CD14-positive monocyte (primary cell): ENCODE results near the gene SEM1. TPM values are rescaled to one million over a fixed set of nuclear protein-coding genes. Genes with fewer than 3 reads are reported as not detected.

Experiments
- DNase-seq, 3 donors: peaks; one replicate each; pipeline ENCODE4 v3.0.0-alpha.2; 2011 to 2022
- H2AFZ ChIP-seq: 2 replicates; pipeline ENCODE4 v1.6.0; 2012; ENCODE audit warnings: mild to moderate bottlenecking, low read depth, low read length, inconsistent platforms; ENCODE audit not compliant: insufficient read depth, poor library complexity, severe bottlenecking
- H3K27ac ChIP-seq, 2 donors: 1 replicate in 1 of 2; 2 replicates in 1 of 2; pipeline ENCODE4 v1.5.1; 2012 to 2013; ENCODE audit warnings: low read length in 2 of 2, control low read depth in 1 of 2, inconsistent platforms in 1 of 2, low read depth in 1 of 2, mild to moderate bottlenecking in 1 of 2
- H3K27me3 ChIP-seq, 2 donors: one replicate each; pipeline versions ENCODE4 v1.6.0 to v1.6.1; 2011 to 2013; ENCODE audit warnings: low read length in 2 of 2; ENCODE audit not compliant: control insufficient read depth in 2 of 2, insufficient read depth in 2 of 2
- H3K36me3 ChIP-seq, 2 donors: replicated peaks in 1 of 2; 1 replicate in 1 of 2; 2 replicates in 1 of 2; pipeline versions ENCODE4 v1.5.1 to v1.6.1; 2012 to 2013; ENCODE audit warnings: low read length in 2 of 2, control low read depth in 1 of 2, inconsistent platforms in 1 of 2, mild to moderate bottlenecking in 1 of 2; ENCODE audit not compliant: insufficient read depth in 2 of 2, control insufficient read depth in 1 of 2
- H3K4me1 ChIP-seq, 2 donors: 1 replicate in 1 of 2; 2 replicates in 1 of 2; pipeline versions ENCODE4 v1.5.1 to v1.6.1; 2012 to 2013; ENCODE audit warnings: low read length in 2 of 2, control low read depth in 1 of 2, inconsistent platforms in 1 of 2, mild to moderate bottlenecking in 1 of 2, moderate library complexity in 1 of 2; ENCODE audit not compliant: insufficient read depth in 2 of 2, control insufficient read depth in 1 of 2
- H3K4me2 ChIP-seq: replicated peaks from 2 replicates; pipeline ENCODE3; 2012; ENCODE audit warnings: low read length, moderate library complexity, mild to moderate bottlenecking; ENCODE audit not compliant: poor library complexity, severe bottlenecking; ENCODE audit errors: extremely low read depth
- H3K4me3 ChIP-seq, 3 experiments: fragments of 200-600 bp in 1 of 3; sonication (generic) in 1 of 3; replicated peaks in 1 of 3; 1 replicate in 2 of 3; 2 replicates in 1 of 3; pipeline ENCODE4 v1.5.1; 2011 to 2013; ENCODE audit warnings: low read length in 3 of 3, mild to moderate bottlenecking in 3 of 3, control low read depth in 2 of 3, low read depth in 2 of 3, inconsistent platforms in 1 of 3, moderate library complexity in 1 of 3
- H3K79me2 ChIP-seq: 2 replicates; pipeline ENCODE4 v1.6.0; 2012; ENCODE audit warnings: mild to moderate bottlenecking, control low read depth, inconsistent platforms, low read length, moderate library complexity; ENCODE audit not compliant: insufficient read depth
- H3K9ac ChIP-seq: 2 replicates; pipeline ENCODE4 v1.6.0; 2017; ENCODE audit warnings: low read length, mild to moderate bottlenecking; ENCODE audit not compliant: insufficient read depth, poor library complexity, severe bottlenecking
- H3K9me3 ChIP-seq, 2 donors: replicated peaks in 1 of 2; 1 replicate in 1 of 2; 2 replicates in 1 of 2; pipeline versions ENCODE4 v1.5.1 to v1.6.1; 2012 to 2013; ENCODE audit warnings: low read length in 2 of 2, control low read depth in 1 of 2; ENCODE audit not compliant: control insufficient read depth in 1 of 2, insufficient read depth in 1 of 2
- H4K20me1 ChIP-seq: 2 replicates; pipeline ENCODE4 v1.6.0; 2012; ENCODE audit warnings: mild to moderate bottlenecking, low read length, control low read depth, moderate library complexity; ENCODE audit not compliant: insufficient read depth
- H3K27ac Mint-ChIP-seq, 7 donors: one replicate each; pipeline ENCODE4 v1.8.0; 2020; ENCODE audit warnings: mild to moderate bottlenecking in 7 of 7, mixed read lengths in 7 of 7, moderate library complexity in 6 of 7, inconsistent platforms in 2 of 7
- H3K27me3 Mint-ChIP-seq, 3 donors: one replicate each; pipeline ENCODE4 v1.8.0; 2021 to 2022; ENCODE audit warnings: low read depth in 3 of 3, mild to moderate bottlenecking in 3 of 3, mixed read lengths in 3 of 3, moderate library complexity in 3 of 3, inconsistent platforms in 1 of 3
- H3K36me3 Mint-ChIP-seq, 2 donors: one replicate each; pipeline ENCODE4 v1.8.0; 2020; ENCODE audit warnings: mixed read lengths in 2 of 2, inconsistent platforms in 1 of 2, mild to moderate bottlenecking in 1 of 2
- H3K4me1 Mint-ChIP-seq: one replicate; pipeline ENCODE4 v1.8.0; 2020; ENCODE audit warnings: mild to moderate bottlenecking, mixed read lengths
- H3K4me3 Mint-ChIP-seq, 2 donors: one replicate each; pipeline ENCODE4 v1.8.0; 2020; ENCODE audit warnings: mild to moderate bottlenecking in 2 of 2, mixed read lengths in 2 of 2, moderate library complexity in 1 of 2
- H3K9me3 Mint-ChIP-seq, 7 donors: one replicate each; pipeline ENCODE4 v1.8.0; 2020 to 2022; ENCODE audit warnings: mixed read lengths in 7 of 7, mild to moderate bottlenecking in 6 of 7, moderate library complexity in 6 of 7, inconsistent platforms in 2 of 7
- WGBS: methylation state at CpG from one replicate; pipeline ENCODE4 v1.1.5; 2013; ENCODE audit warnings: missing lambda C conversion rate; ENCODE audit not compliant: insufficient coverage; 5-methylcytosine and 5-hydroxymethylcytosine counted together
- intact Hi-C, 2 donors: fragments of 100-400 bp; cut with micrococcal nuclease; formaldehyde crosslinking; loops; one replicate each; pipeline versions ENCODE4 v1.15.0 to v1.15.1; 2023
- polyA plus RNA-seq, 3 donors: library from polyadenylated mRNA; depleted of rRNA in 1 of 3; unstranded in 2 of 3; stranded (reverse) in 1 of 3; fragments of 300-500 nt in 2 of 3; fragments of >200 nt in 1 of 3; fragmentation: Illumina TruSeq in 2 of 3; gene quantifications; 1 replicate in 2 of 3; 2 replicates in 1 of 3; pipeline ENCODE4 v1.2.3, GENCODE V29; 2012 to 2021
- TF ChIP-seq, protein P1 (sequence below): fragments of 200-600 bp; IDR thresholded peaks from one replicate; pipeline ENCODE4 v1.8.0; 2022; ENCODE audit warnings: antibody characterized with exemption, mild to moderate bottlenecking

SEM1 gene
- polyA plus RNA-seq, 3 donors: 8.0 to 117 (median 98.1) TPM

- no peaks in the 10 kb centered on the region for H3K27me3 ChIP-seq
- H3K4me3 ChIP-seq: no peak overlapping the region
- no peak overlapping the region for H3K9ac ChIP-seq
- no peak overlapping the region for H3K27ac ChIP-seq
- DNase-seq: no peak
- intact Hi-C loops: no loop called here
- H3K4me1 ChIP-seq: no peaks in the 10 kb centered on the region
- no peak overlapping the region for H3K4me2 ChIP-seq
- H2AFZ ChIP-seq: no peak overlapping the region
- H4K20me1 ChIP-seq: no peaks in the 10 kb centered on the region
- Mint-ChIP-seq H3K4me1 (no peaks in the 10 kb centered on the region), H3K36me3 (no peaks in the 10 kb centered on the region), H3K27me3 (peaks cover 0 to 4% (median 2%) of the 10 kb centered on the region in 3 donors), H3K9me3 (peaks cover 0 to 5% (median 0%) of the 10 kb centered on the region in 7 donors), H3K4me3 (no peak overlapping the region), H3K27ac (no peak overlapping the region)
- H3K9me3 ChIP-seq: no peaks in the 10 kb centered on the region
- no peaks in the 10 kb centered on the region for H3K36me3 ChIP-seq
- TF ChIP-seq, protein P1, sequence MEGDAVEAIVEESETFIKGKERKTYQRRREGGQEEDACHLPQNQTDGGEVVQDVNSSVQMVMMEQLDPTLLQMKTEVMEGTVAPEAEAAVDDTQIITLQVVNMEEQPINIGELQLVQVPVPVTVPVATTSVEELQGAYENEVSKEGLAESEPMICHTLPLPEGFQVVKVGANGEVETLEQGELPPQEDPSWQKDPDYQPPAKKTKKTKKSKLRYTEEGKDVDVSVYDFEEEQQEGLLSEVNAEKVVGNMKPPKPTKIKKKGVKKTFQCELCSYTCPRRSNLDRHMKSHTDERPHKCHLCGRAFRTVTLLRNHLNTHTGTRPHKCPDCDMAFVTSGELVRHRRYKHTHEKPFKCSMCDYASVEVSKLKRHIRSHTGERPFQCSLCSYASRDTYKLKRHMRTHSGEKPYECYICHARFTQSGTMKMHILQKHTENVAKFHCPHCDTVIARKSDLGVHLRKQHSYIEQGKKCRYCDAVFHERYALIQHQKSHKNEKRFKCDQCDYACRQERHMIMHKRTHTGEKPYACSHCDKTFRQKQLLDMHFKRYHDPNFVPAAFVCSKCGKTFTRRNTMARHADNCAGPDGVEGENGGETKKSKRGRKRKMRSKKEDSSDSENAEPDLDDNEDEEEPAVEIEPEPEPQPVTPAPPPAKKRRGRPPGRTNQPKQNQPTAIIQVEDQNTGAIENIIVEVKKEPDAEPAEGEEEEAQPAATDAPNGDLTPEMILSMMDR: no peak
- WGBS: no CpG with 5 or more reads among the region's 1 CpG
- H3K79me2 ChIP-seq: no peaks in the 10 kb centered on the region
These were observed 59.7 kb downstream of the SEM1 start for GRCh38 chr7:96649981-96650380.

DNA sequence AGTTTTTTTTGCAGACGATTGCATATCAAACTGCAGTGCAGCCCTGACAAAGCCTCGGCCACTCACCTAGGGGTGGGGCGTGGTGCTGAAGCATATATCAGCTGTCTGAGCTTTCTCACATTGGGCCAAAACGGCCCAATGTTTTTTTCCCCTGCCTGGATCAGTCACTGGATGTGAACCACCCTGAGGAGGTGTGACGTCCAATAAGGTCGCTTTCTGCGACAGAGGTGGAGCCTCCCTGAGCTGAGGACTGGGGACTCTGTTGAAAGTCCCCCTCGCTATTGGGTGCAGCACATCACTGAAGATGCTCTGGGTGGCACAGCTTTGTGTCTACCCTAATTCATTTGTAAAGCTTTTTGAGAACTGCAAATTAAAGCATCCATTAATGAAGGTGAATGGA lies 60.9 kb downstream of the SEM1 start:
- WGBS: 96% methylated on average over 7 of the region's 8 CpGs
- H3K4me1 Mint-ChIP-seq: no peaks in the 10 kb centered on the region
- Histone ChIP-seq H3K4me1 (no peaks in the 10 kb centered on the region), H3K9ac (no peak overlapping the region), H4K20me1 (no peaks in the 10 kb centered on the region), H2AFZ (no peak overlapping the region), H3K36me3 (no peaks in the 10 kb centered on the region), H3K79me2 (no peaks in the 10 kb centered on the region), H3K27ac (no peak overlapping the region), H3K4me3 (no peak overlapping the region), H3K4me2 (no peak overlapping the region), H3K9me3 (no peaks in the 10 kb centered on the region), H3K27me3 (no peaks in the 10 kb centered on the region)
- DNase-seq: no peak
- peaks cover 0 to 5% (median 0%) of the 10 kb centered on the region in 7 donors for H3K9me3 Mint-ChIP-seq
- H3K4me3 Mint-ChIP-seq: no peak overlapping the region
- peaks cover 0 to 5% (median 2%) of the 10 kb centered on the region in 3 donors for H3K27me3 Mint-ChIP-seq
- H3K36me3 Mint-ChIP-seq: no peaks in the 10 kb centered on the region
- TF ChIP-seq, protein P1: no peak
- H3K27ac Mint-ChIP-seq: no peak overlapping the region
- intact Hi-C loops: no loop called here
